HEK293 (cell line): ENCODE results near the gene GNB2.
A peak's percentile ranks its signal among the peaks of the same experiment; 100 is the strongest.

ENCODE experiments used
- CTCF ChIA-PET: fragments of 350-600 bp; formaldehyde crosslinking; extraction: SDS; loops from one replicate; lab custom pipeline; 2021; ENCODE audit warnings: antibody characterized with exemption; lab: Yijun Ruan, JAX
- POLR2A ChIA-PET: fragments of 300-600 bp; formaldehyde crosslinking; extraction: SDS; loops from one replicate; lab custom pipeline; 2020; ENCODE audit warnings: antibody characterized with exemption, inconsistent platforms; lab: Yijun Ruan, JAX
- H3K27ac ChIP-seq: fragments of 200-500 bp; sonication (Bioruptor generic); 2 replicates; pipeline ENCODE4 v1.5.1; 2014; ENCODE audit warnings: low read depth, low read length, control low read depth, inconsistent platforms; ENCODE audit errors: extremely low read depth
- H3K36me3 ChIP-seq, 2 experiments: fragments of 200-500 bp in 1 of 2; sonication (Bioruptor generic) in 1 of 2; 1 replicate in 1 of 2; 2 replicates in 1 of 2; pipeline ENCODE4 v1.5.1; 2014 to 2017; ENCODE audit warnings: inconsistent platforms in 2 of 2, low read length in 2 of 2; ENCODE audit not compliant: control insufficient read depth in 2 of 2, insufficient read depth in 1 of 2
- H3K4me1 ChIP-seq: fragments of 200-500 bp; sonication (Bioruptor generic); 2 replicates; pipeline ENCODE4 v1.5.1; 2014; ENCODE audit warnings: mild to moderate bottlenecking, low read length, inconsistent platforms; ENCODE audit not compliant: control insufficient read depth, insufficient read depth
- H3K4me3 ChIP-seq: 2 replicates; pipeline ENCODE4 v1.5.1; 2011; ENCODE audit warnings: low read depth, mild to moderate bottlenecking, control low read depth, low read length, moderate library complexity
- H3K9me3 ChIP-seq: fragments of 200-500 bp; sonication (Bioruptor generic); 2 replicates; pipeline ENCODE4 v1.5.1; 2014; ENCODE audit warnings: low read depth, low read length, inconsistent platforms; ENCODE audit not compliant: control insufficient read depth, insufficient read depth
- CTCF ChIP-seq: fragments of 450-650 bp; formaldehyde crosslinking; IDR thresholded peaks from 2 replicates; pipeline ENCODE4 v1.5.1; 2016; ENCODE audit warnings: missing biosample characterization, missing genetic modification characterization
- FEZF1 ChIP-seq: fragments of 450-650 bp; formaldehyde crosslinking; IDR thresholded peaks from 2 replicates; pipeline ENCODE4 v1.5.1; 2016; ENCODE audit warnings: missing biosample characterization, missing genetic modification characterization
- KLF10 ChIP-seq: fragments of 450-650 bp; IDR thresholded peaks from 2 replicates; pipeline ENCODE4 v1.5.1; 2018; ENCODE audit warnings: missing biosample characterization, mild to moderate bottlenecking, missing genetic modification characterization
- KLF16 ChIP-seq: fragments of 450-650 bp; formaldehyde crosslinking; IDR thresholded peaks from 2 replicates; pipeline ENCODE4 v1.5.1; 2017; ENCODE audit warnings: missing biosample characterization, missing genetic modification characterization
- SCRT1 ChIP-seq: fragments of 450-650 bp; formaldehyde crosslinking; IDR thresholded peaks from 2 replicates; pipeline ENCODE4 v1.5.1; 2016; ENCODE audit warnings: missing biosample characterization, missing genetic modification characterization, borderline replicate concordance
- SP2 ChIP-seq: fragments of 450-650 bp; formaldehyde crosslinking; IDR thresholded peaks from 2 replicates; pipeline ENCODE4 v1.5.1; 2016; ENCODE audit warnings: missing biosample characterization, missing genetic modification characterization
- SP3 ChIP-seq: fragments of 450-650 bp; formaldehyde crosslinking; IDR thresholded peaks from 2 replicates; pipeline ENCODE4 v1.5.1; 2016; ENCODE audit warnings: missing biosample characterization, missing genetic modification characterization
- YY2 ChIP-seq: fragments of 450-650 bp; formaldehyde crosslinking; IDR thresholded peaks from 2 replicates; pipeline ENCODE4 v1.5.1; 2016; ENCODE audit warnings: missing biosample characterization, missing genetic modification characterization
- ZBTB1 ChIP-seq: fragments of 450-650 bp; formaldehyde crosslinking; IDR thresholded peaks from 2 replicates; pipeline ENCODE4 v1.5.1; 2016; ENCODE audit warnings: missing biosample characterization, missing genetic modification characterization
- ZBTB26 ChIP-seq: fragments of 450-650 bp; formaldehyde crosslinking; optimal IDR thresholded peaks from 2 replicates; pipeline ENCODE3; 2016; ENCODE audit warnings: missing biosample characterization, mild to moderate bottlenecking, missing genetic modification characterization
- ZBTB7A ChIP-seq: fragments of 450-650 bp; formaldehyde crosslinking; IDR thresholded peaks from 2 replicates; pipeline ENCODE4 v1.5.1; 2016; ENCODE audit warnings: low read depth, missing biosample characterization, missing genetic modification characterization
- ZEB2 ChIP-seq: fragments of 450-650 bp; formaldehyde crosslinking; IDR thresholded peaks from 2 replicates; pipeline ENCODE4 v1.5.1; 2016; ENCODE audit warnings: missing biosample characterization, missing genetic modification characterization
- ZFP37 ChIP-seq: fragments of 450-650 bp; formaldehyde crosslinking; IDR thresholded peaks from 2 replicates; pipeline ENCODE4 v1.5.1; 2016; ENCODE audit warnings: missing biosample characterization, missing genetic modification characterization
- ZIC2 ChIP-seq: fragments of 450-650 bp; formaldehyde crosslinking; IDR thresholded peaks from 2 replicates; pipeline ENCODE4 v1.5.1; 2016; ENCODE audit warnings: missing biosample characterization, missing genetic modification characterization
- ZNF10 ChIP-seq: fragments of 450-650 bp; formaldehyde crosslinking; IDR thresholded peaks from 2 replicates; pipeline ENCODE4 v1.5.1; 2017; ENCODE audit warnings: missing biosample characterization, missing genetic modification characterization
- ZNF112 ChIP-seq: fragments of 450-650 bp; formaldehyde crosslinking; IDR thresholded peaks from 2 replicates; pipeline ENCODE4 v1.5.0; 2017; ENCODE audit warnings: missing biosample characterization, missing genetic modification characterization
- ZNF169 ChIP-seq: fragments of 450-650 bp; formaldehyde crosslinking; IDR thresholded peaks from 2 replicates; pipeline ENCODE4 v1.5.1; 2016; ENCODE audit warnings: missing biosample characterization, missing genetic modification characterization
- ZNF221 ChIP-seq: fragments of 450-650 bp; formaldehyde crosslinking; IDR thresholded peaks from 2 replicates; pipeline ENCODE4 v1.5.1; 2017; ENCODE audit warnings: missing biosample characterization, missing genetic modification characterization, borderline replicate concordance
- ZNF223 ChIP-seq: fragments of 450-650 bp; formaldehyde crosslinking; IDR thresholded peaks from 2 replicates; pipeline ENCODE4 v1.5.1; 2016; ENCODE audit warnings: missing biosample characterization, missing genetic modification characterization
- ZNF362 ChIP-seq: fragments of 450-650 bp; formaldehyde crosslinking; IDR thresholded peaks from 2 replicates; pipeline ENCODE4 v1.5.1; 2016; ENCODE audit warnings: missing biosample characterization, missing genetic modification characterization
- ZNF391 ChIP-seq: fragments of 450-650 bp; formaldehyde crosslinking; IDR thresholded peaks from 2 replicates; pipeline ENCODE4 v1.5.1; 2016; ENCODE audit warnings: low read depth, missing biosample characterization, missing genetic modification characterization, borderline replicate concordance
- ZNF394 ChIP-seq: fragments of 450-650 bp; formaldehyde crosslinking; IDR thresholded peaks from 2 replicates; pipeline ENCODE4 v1.5.1; 2016; ENCODE audit warnings: missing biosample characterization, missing genetic modification characterization, mild to moderate bottlenecking, moderate library complexity, borderline replicate concordance
- ZNF426 ChIP-seq: fragments of 450-650 bp; formaldehyde crosslinking; IDR thresholded peaks from 2 replicates; pipeline ENCODE4 v1.5.1; 2017; ENCODE audit warnings: missing biosample characterization, missing genetic modification characterization, mild to moderate bottlenecking, inconsistent platforms, moderate library complexity
- ZNF488 ChIP-seq: fragments of 450-650 bp; formaldehyde crosslinking; IDR thresholded peaks from 2 replicates; pipeline ENCODE4 v1.5.1; 2016; ENCODE audit warnings: missing biosample characterization, missing genetic modification characterization
- ZNF529 ChIP-seq: fragments of 450-650 bp; formaldehyde crosslinking; IDR thresholded peaks from 2 replicates; pipeline ENCODE4 v1.5.1; 2017; ENCODE audit warnings: missing genetic modification characterization, missing biosample characterization; ENCODE audit not compliant: insufficient replicate concordance
- ZNF571 ChIP-seq: fragments of 450-650 bp; formaldehyde crosslinking; IDR thresholded peaks from 2 replicates; pipeline ENCODE4 v1.5.0; 2017; ENCODE audit warnings: missing biosample characterization, missing genetic modification characterization
- ZNF629 ChIP-seq: fragments of 450-650 bp; formaldehyde crosslinking; IDR thresholded peaks from 2 replicates; pipeline ENCODE4 v1.5.1; 2017; ENCODE audit warnings: missing biosample characterization, missing genetic modification characterization
- ZNF660 ChIP-seq: fragments of 450-650 bp; IDR thresholded peaks from 2 replicates; pipeline ENCODE4 v1.5.1; 2018; ENCODE audit warnings: missing biosample characterization, mild to moderate bottlenecking, missing genetic modification characterization
- ZNF843 ChIP-seq: fragments of 450-650 bp; formaldehyde crosslinking; IDR thresholded peaks from 2 replicates; pipeline ENCODE4 v1.5.1; 2016; ENCODE audit warnings: missing biosample characterization, missing genetic modification characterization
- ZSCAN18 ChIP-seq: fragments of 450-650 bp; formaldehyde crosslinking; IDR thresholded peaks from 2 replicates; pipeline ENCODE4 v1.5.1; 2016; ENCODE audit warnings: missing biosample characterization, missing genetic modification characterization
- ZSCAN23 ChIP-seq: fragments of 450-650 bp; formaldehyde crosslinking; IDR thresholded peaks from 2 replicates; pipeline ENCODE4 v1.5.1; 2016; ENCODE audit warnings: missing biosample characterization, missing genetic modification characterization
- ZSCAN30 ChIP-seq: fragments of 450-650 bp; IDR thresholded peaks from 2 replicates; pipeline ENCODE4 v1.5.1; 2018; ENCODE audit warnings: missing biosample characterization, mild to moderate bottlenecking, missing genetic modification characterization, moderate library complexity
- ZXDB ChIP-seq: fragments of 450-650 bp; formaldehyde crosslinking; IDR thresholded peaks from 2 replicates; pipeline ENCODE4 v1.5.1; 2016; ENCODE audit warnings: missing biosample characterization, missing genetic modification characterization

Gene GNB2

GRCh38 chr7:100673302-100673941, at the start of gene GNB2:
TSS of gene GNB2 (plus strand) at chr7:100673740. CDS start at chr7:100676266, 2,526 bp downstream.
- no peaks in the 10 kb centered on the region for H3K9me3 ChIP-seq
- POLR2A ChIA-PET: interaction anchor here (0.5 to 1.0 kb wide), 14 partner anchors 9 to 244 kb away, joined by 3 to 22 read pairs (median 4); partner anchors contain the start of genes ACTL6B, FBXO24, LRCH4 and MEPCE
- TF ChIP-seq ZNF10 (tag by site-specific recombination): 0 out of 2 replicates have a peak, but pooled peaks have one; percentile 76
- peak; percentile 83 for TF ChIP-seq ZNF843 (tag by site-specific recombination)
- peak; percentile 99 for TF ChIP-seq ZBTB7A (tag by site-specific recombination)
- peak; percentile 92 for TF ChIP-seq KLF10 (tag by site-specific recombination)
- TF ChIP-seq ZNF223: no peak
- TF ChIP-seq ZSCAN18 (tag by site-specific recombination): peak; percentile 94
- no peak for TF ChIP-seq ZNF112 (tag by site-specific recombination)
- TF ChIP-seq SCRT1 (tag by site-specific recombination): no peak
- TF ChIP-seq ZNF362: no peak
- TF ChIP-seq ZNF221: peak; percentile 55; the same call in 1 of the 2 replicates
- peak; percentile 91 for TF ChIP-seq ZNF629
- TF ChIP-seq FEZF1 (tag by site-specific recombination): peak; percentile 31; the same call in 1 of the 2 replicates
- peak; percentile 82 for TF ChIP-seq ZFP37 (tag by site-specific recombination)
- peak; percentile 92 for TF ChIP-seq SP2 (tag by site-specific recombination)
- TF ChIP-seq YY2 (tag by site-specific recombination): peak; percentile 73; the same call in 1 of the 2 replicates
- TF ChIP-seq SP3 (tag by site-specific recombination): peak; percentile 98
- TF ChIP-seq ZNF391: peak; percentile 94; the same call in 1 of the 2 replicates
- no peak for TF ChIP-seq ZNF488
- peak; percentile 97 for TF ChIP-seq ZSCAN23 (tag by site-specific recombination)
- peak; percentile 85 for TF ChIP-seq KLF16 (tag by site-specific recombination)
- TF ChIP-seq ZBTB26 (tag by site-specific recombination): peak; percentile 77
- peak; percentile 97 for TF ChIP-seq ZXDB (tag by site-specific recombination)
- peak; percentile 99 for TF ChIP-seq ZEB2 (tag by site-specific recombination)
- peak; percentile 69; the same call in 1 of the 2 replicates for TF ChIP-seq ZBTB1 (tag by site-specific recombination)
- peak; percentile 69; the same call in 1 of the 2 replicates for TF ChIP-seq ZNF169
- no peak for TF ChIP-seq ZNF426 (tag by site-specific recombination)
- peak; percentile 98 for TF ChIP-seq ZSCAN30
- TF ChIP-seq ZNF660 (tag by site-specific recombination): peak; percentile 98
- no peak for TF ChIP-seq ZNF529 (tag by site-specific recombination)
- peak; percentile 88 for TF ChIP-seq ZNF394
- TF ChIP-seq ZIC2 (tag by site-specific recombination): peak; percentile 40; the same call in 1 of the 2 replicates
- TF ChIP-seq ZNF571 (tag by site-specific recombination): no peak
- no peak for TF ChIP-seq CTCF (tag by site-specific recombination)

More at GRCh38 chr7:100673302-100673941, at the start of gene GNB2:
- Histone ChIP-seq H3K4me3 (peak within 1 kb of the TSS; percentile 97), H3K27ac (peak within 1 kb of the TSS; percentile 84), H3K4me1 (no peaks in the 10 kb centered on the region), H3K36me3 (peaks cover 0 to 22% of the 10 kb centered on the region in 2 experiments; a peak in 2 of 3 replicates)
- CTCF ChIA-PET: interaction anchor here (0.6 to 1.0 kb wide), 3 partner anchors 10 to 109 kb away, joined by 3 to 4 read pairs (median 4); partner anchors contain the start of gene POP7
